Motor neuron (in vitro differentiated cells): ENCODE measurements around the gene DDI2. TPM values are rescaled to one million over a fixed set of nuclear protein-coding genes. Genes with fewer than 3 reads are reported as not detected.
A peak's percentile ranks its signal among the peaks of the same experiment; 100 is the strongest.
"Not testable (repeated sequence)": the region's sequence is repeated elsewhere in the genome, so short reads cannot be mapped to it uniquely, and the experiment has no call there.

Source experiments
- ATAC-seq, 8 experiments: fragments of 200-7000 bp; cut with Tn5 transposase; replicated peaks in 6 of 8; 2 replicates each; pipeline ENCODE4 v1.8.0; 2021; ENCODE audit warnings: mild to moderate bottlenecking in 8 of 8, moderate library complexity in 8 of 8
- H3K27ac ChIP-seq, 2 donors: fragments of 250-450 bp; sonication (Bioruptor Pico); 2 replicates each; pipeline ENCODE4 v1.9.0; 2021; ENCODE audit warnings: antibody characterized with exemption in 2 of 2, mild to moderate bottlenecking in 2 of 2, moderate library complexity in 1 of 2
- H3K4me1 ChIP-seq, 2 donors: fragments of 250-450 bp; sonication (Bioruptor Pico); replicated peaks in 1 of 2; 2 replicates each; pipeline ENCODE4 v1.6.1; 2021; ENCODE audit warnings: antibody characterized with exemption in 2 of 2, mild to moderate bottlenecking in 2 of 2, moderate library complexity in 1 of 2
- H3K4me3 ChIP-seq, 5 donors: fragments of 250-450 bp; sonication (Bioruptor Pico); 2 replicates each; pipeline ENCODE4 v1.9.0; 2021; ENCODE audit warnings: antibody characterized with exemption in 5 of 5, mild to moderate bottlenecking in 5 of 5, moderate library complexity in 4 of 5
- WGBS, 10 experiments: fragments of 450-650 bp; shearing (Covaris generic); methylation state at CpG; one replicate each; pipeline ENCODE4 v1.0.0; 2022; 5-methylcytosine and 5-hydroxymethylcytosine counted together
- in situ Hi-C, 9 experiments: fragments of 400-800 bp; cut with MboI; loops; one replicate each; pipeline ENCODE4 v1.15.0; 2021; ENCODE audit warnings: low sequenced_read_pairs in 9 of 9, low pct_unique_long_range_greater_than_20kb in 2 of 9; ENCODE audit not compliant: unreplicated experiment in 9 of 9
- total RNA-seq, 8 experiments: library from RNA; unstranded; fragments of 300-600 nt; gene quantifications; 2 replicates each; pipeline versions ENCODE4 v1.2.3 to v1.2.4, GENCODE V29; 2022

Gene DDI2
- total RNA-seq, 8 experiments from 2014 or later: 11.1 to 47.4 (median 17.0) TPM

DNA sequence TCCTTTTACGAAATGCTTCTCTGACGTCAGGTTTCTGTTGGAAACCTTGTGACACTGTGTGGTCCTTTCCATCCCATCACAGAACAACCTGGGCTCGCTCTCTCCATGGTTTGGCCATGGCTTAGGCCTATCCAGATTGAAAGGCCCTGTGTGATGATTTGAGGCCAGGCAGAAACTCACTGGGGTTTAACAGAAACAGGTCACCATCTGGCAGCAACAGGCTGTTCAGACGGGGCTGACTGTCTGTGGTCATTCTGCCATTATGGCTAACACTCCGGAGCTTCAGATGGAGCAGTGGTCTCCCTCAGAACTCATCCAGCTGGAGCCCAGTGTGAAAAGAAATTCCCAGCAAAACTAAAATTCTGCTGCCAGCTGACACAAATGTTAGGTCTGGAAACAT, 76.1 kb downstream of the DDI2 start:
- in situ Hi-C loops: no loop called here
- ATAC-seq: no peak
- H3K27ac ChIP-seq: no peak overlapping the region
- H3K4me3 ChIP-seq: no peak overlapping the region
- WGBS, 10 experiments: 57 to 93% (median 80%) methylated on average over 1 to 5 of the region's 5 CpGs; no CpG with 5 or more reads in 4 of the 10 experiments
- H3K4me1 ChIP-seq: no peaks in the 10 kb centered on the region

DNA sequence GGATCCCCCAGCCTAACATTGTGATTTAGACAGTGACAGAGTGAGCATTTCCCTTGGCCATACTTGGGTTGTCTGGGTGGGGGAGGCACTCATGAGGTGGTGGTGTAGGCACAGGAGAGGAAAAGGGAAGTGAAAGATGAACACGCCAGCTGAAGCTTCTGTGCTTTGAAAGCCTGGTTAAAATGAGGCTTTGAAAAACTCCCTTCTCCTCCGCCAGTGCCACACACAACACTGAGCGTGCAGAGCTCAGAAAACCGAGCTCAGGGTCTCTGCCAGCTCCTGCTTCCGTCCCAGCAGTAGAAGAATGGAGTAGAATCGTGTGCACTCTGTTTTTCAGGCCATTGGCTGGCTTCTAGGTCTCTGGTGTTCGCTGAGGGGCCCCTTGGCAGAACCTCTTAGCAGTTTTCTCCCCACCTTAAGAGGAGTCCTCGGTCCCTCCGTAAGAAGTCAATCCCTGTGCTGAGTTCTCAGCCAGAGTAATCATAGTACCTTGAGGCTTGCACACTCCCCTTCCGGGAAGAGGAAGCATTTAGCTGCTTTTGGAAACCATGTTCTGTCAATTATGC, 79.8 kb downstream of the DDI2 start:
- WGBS, 10 experiments: 0 to 92% (median 72%) methylated on average over 2 to 9 of the region's 10 CpGs

GRCh38 chr1:15698201-15698600, 80.9 kb downstream of the DDI2 start:
- no peaks in the 10 kb centered on the region for H3K4me1 ChIP-seq
- H3K27ac ChIP-seq: no peak overlapping the region
- no peak for ATAC-seq
- H3K4me3 ChIP-seq: no peak overlapping the region
- 90 to 100% (median 98%) methylated on average over 1 to 2 of the region's 2 CpGs; no CpG with 5 or more reads in 2 of the 10 experiments for WGBS, 10 experiments
- in situ Hi-C loops: no loop called here

More for the DNA sequence above, 79.8 kb downstream of the DDI2 start:
- no peak overlapping the region for H3K27ac ChIP-seq
- H3K4me1 ChIP-seq: no peaks in the 10 kb centered on the region
- peak in 1 of 8 experiments; percentile 37 for ATAC-seq
- in situ Hi-C loops: no loop called here
- no peak overlapping the region for H3K4me3 ChIP-seq

DNA sequence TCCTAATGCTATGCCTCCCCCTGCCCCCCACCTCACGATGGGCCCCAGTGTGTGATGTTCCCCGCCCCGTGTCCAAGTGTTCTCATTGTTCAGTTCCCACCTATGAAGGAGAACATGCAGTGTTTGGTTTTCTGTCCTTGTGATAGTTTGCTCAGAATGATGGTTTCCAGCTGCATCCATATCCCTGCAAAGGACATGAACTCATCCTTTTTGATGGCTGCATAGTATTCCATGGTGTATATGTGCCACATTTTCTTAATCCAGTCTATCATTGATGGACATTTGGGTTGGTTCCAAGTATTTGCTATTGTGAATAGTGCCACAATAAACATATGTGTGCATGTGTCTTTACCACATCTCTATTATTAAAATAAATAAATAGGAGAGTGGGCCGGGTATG, 82.1 kb downstream of the DDI2 start:
- H3K4me1 ChIP-seq, in situ Hi-C loops, H3K4me3 ChIP-seq, H3K27ac ChIP-seq, ATAC-seq: not testable (repeated sequence)
- 100% methylated on average over 1 to 4 of the region's 4 CpGs; no CpG with 5 or more reads in 7 of the 10 experiments for WGBS, 10 experiments

GRCh38 chr1:15700508-15700907, 83.2 kb downstream of the DDI2 start:
- peak in 1 of 8 experiments; percentile 77 for ATAC-seq
- H3K27ac ChIP-seq: no peak overlapping the region
- in situ Hi-C loops: no loop called here
- 0 to 100% (median 96%) methylated on average over 1 to 6 of the region's 6 CpGs; no CpG with 5 or more reads in 3 of the 10 experiments for WGBS, 10 experiments
- H3K4me3 ChIP-seq: no peak overlapping the region
- H3K4me1 ChIP-seq: no peaks in the 10 kb centered on the region

DNA sequence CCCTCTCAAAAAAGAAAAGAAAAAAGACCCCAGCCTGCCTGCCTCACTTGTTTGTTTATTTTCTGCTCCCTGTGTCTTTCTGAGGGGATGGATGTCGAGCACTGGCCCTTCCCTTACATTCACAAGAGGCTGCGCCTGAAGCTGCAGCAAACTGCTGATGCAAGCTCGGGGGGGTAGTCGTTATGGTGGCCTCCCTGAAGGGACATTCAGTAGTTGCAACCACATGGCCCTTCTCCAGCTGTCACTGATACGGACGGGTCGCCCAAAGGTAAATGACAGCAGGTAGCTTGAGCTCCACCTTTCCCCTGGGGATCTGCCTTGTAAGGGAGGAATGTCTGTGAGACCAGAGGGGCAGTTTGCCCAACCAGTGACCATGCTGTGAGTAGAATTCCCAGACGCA, 84.5 kb downstream of the DDI2 start:
- no peak overlapping the region for H3K27ac ChIP-seq
- H3K4me1 ChIP-seq: no peaks in the 10 kb centered on the region
- in situ Hi-C loops: no loop called here
- no peak for ATAC-seq
- no peak overlapping the region for H3K4me3 ChIP-seq
- WGBS, 10 experiments: 73 to 100% (median 84%) methylated on average over 2 to 5 of the region's 8 CpGs; no CpG with 5 or more reads in 4 of the 10 experiments

DNA sequence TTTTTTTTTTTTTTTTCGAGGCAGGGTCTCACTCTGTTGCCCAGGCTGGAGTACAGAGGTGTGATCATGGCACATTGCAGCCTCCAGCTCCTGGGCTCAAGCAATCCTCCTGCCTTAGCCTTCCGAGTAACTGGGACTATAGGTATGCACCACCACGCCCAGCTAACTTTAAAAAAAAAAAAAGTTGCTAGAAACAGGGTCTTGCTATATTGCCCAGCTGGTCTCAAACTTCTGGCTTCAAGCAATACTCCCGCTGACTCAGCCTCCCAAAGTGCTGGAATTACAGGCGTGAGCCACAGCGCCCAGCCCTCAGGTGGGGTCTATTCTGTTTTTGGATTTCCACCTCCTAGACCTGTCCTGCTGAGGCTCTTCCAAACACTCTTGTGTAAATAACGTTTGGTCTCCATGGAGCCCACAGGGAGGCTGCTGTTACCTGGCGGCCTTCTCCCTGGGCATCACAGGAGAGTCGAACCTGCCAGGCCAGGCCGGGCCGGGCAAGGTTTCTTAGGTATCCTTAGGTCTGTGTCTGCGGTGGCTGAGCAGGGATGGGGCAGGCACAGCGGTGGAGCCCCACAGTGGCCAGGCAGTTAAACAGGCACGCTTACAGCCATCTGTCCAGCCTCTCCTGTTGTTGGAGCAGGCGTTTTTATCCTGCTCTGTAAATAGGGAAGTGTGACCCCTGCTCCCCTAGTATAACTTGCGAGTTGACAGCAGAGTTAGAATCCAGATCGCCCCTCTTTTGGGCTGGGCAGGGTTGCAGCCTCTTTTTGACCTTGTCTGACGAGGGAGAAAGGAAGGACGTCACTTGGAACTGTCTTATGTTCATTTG, 85.7 kb downstream of the DDI2 start:
- 33 to 86% (median 79%) methylated on average over 2 to 15 of the region's 19 CpGs; no CpG with 5 or more reads in 1 of the 10 experiments for WGBS, 10 experiments
- Histone ChIP-seq H3K27ac (no peak overlapping the region), H3K4me3 (no peak overlapping the region), H3K4me1 (no peaks in the 10 kb centered on the region)
- in situ Hi-C loops: no loop called here
- peak; percentile 17 to 64 (median 42) for ATAC-seq

- H3K4me3 ChIP-seq: no peak overlapping the region
- 0 to 65% (median 33%) methylated on average over 1 to 9 of the region's 9 CpGs; no CpG with 5 or more reads in 1 of the 10 experiments for WGBS, 10 experiments
- no peaks in the 10 kb centered on the region for H3K4me1 ChIP-seq
- no peak overlapping the region for H3K27ac ChIP-seq
- ATAC-seq: peak; percentile 82 to 99 (median 94)
- in situ Hi-C loops: no loop called here
Observed at GRCh38 chr1:15703562-15703961, 86.3 kb downstream of the DDI2 start.

DNA sequence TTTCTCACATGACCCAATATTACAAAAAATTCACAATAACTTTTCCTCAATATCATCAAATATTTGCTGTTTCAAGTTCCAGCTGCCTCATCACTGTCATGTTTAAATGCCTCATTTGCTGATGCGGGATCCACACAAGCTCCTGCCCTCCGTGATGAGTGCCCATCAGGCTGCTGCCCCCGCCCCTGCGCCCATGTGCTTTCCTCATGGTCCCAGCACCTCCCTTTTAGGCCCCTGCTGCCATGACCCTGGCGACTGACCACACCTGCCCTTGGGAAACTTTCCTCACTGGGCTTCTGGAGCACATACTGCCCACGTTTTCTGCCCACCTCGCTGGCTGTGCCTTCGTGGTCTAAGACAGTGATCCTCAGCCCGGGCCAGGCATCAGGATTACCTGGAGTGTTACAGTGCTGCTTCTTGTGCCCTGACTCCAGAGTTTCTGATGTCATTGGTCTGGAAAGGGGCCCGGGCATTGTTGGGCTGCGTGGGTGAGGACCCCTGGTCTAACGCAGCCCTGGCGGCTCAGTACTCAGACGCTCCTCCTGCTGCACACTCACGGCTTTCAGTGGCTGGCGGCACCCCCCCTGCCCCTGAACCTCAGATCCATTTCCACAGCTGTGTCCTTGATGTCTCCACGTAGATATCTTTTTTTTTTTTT, 87.4 kb downstream of the DDI2 start:
- H3K4me3 ChIP-seq: no peak overlapping the region
- no peaks in the 10 kb centered on the region for H3K4me1 ChIP-seq
- peak in 2 of 8 experiments; percentile 1 to 6 for ATAC-seq
- WGBS, 10 experiments: 20 to 100% (median 88%) methylated on average over 1 to 14 of the region's 17 CpGs
- in situ Hi-C loops: no loop called here
- H3K27ac ChIP-seq: no peak overlapping the region

DNA sequence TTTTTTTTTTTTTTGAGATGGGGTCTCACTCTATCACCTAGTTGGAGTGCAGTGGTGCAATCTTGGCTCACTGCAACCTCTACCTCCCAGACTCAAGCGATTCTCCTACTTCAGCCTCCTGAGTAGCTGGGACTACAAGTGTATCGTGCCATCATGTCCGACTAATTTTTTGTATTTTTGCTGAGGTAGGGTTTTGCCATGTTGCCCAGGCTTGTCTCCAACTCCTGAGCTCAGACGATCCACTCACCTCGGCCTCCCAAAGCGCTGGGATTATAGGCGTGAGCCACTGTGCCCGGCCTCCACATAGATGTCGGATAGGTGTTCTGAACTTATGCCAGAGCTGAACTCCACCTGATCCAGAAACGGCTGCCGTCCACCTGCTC, 87.9 kb downstream of the DDI2 start:
- H3K4me3 ChIP-seq: no peak overlapping the region
- no peak for ATAC-seq
- 64 to 100% (median 95%) methylated on average over 2 to 8 of the region's 11 CpGs for WGBS, 10 experiments
- in situ Hi-C loops: no loop called here
- no peaks in the 10 kb centered on the region for H3K4me1 ChIP-seq
- H3K27ac ChIP-seq: no peak overlapping the region

DNA sequence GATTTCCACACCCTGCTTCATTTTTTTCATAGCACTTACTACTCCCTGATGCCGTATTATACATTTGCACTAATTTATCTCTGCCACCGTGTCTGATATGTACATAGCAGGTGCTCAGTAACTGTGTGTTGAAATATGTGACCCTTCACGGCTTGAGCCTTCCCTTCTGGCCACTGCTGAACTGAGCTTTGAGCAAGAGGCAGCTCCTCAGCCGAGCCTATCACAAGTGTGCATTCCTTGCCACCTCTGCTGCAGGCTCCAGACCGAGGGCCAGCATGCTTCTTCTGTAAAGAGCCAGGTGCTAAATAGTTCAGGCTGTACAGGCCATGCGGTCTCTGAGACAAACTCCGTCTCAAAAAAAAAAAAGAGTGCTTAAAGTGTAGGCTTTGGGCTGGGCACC, 89.5 kb downstream of the DDI2 start:
- WGBS, 10 experiments: 70 to 96% (median 91%) methylated on average over 2 to 7 of the region's 7 CpGs

DNA sequence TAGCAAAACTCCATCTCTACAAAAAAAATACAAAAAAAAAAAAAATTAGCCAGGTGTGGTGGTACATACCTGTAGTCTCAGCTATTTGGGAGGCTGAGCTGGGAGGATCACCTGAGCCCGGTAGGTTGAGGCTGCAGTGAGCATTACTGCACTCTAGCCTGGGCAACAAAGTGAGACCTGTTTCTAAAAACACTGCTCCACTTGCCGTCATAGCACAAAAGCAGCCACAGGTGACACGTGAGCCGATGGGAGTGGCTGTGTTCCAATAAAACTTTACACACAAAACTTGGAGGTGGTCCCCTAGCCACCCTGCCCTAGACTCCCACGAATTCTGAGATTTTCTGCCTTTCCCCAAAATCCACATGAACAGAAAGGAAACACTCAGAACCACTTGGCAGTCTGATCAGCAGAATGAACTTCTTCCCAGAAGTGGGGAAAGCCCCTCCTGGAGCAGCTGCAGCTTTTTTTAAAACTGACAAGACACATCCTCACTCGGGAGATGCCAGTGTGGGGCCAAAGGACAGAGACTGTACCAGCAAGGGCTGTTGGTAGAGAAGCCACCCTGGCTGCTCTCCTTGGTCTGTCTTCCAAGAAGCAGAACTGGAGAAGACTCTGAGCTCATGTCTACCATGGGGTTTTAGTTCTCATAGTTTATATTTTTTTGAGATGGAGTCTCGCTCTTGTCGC, 90.1 kb downstream of the DDI2 start:
- H3K27ac ChIP-seq: no peak overlapping the region
- ATAC-seq: no peak
- no peaks in the 10 kb centered on the region for H3K4me1 ChIP-seq
- in situ Hi-C loops: no loop called here
- 80 to 97% (median 85%) methylated on average over 1 to 8 of the region's 8 CpGs; no CpG with 5 or more reads in 2 of the 10 experiments for WGBS, 10 experiments
- H3K4me3 ChIP-seq: no peak overlapping the region

More for the DNA sequence above, 89.5 kb downstream of the DDI2 start:
- in situ Hi-C loops: no loop called here
- Histone ChIP-seq H3K4me1 (no peaks in the 10 kb centered on the region), H3K4me3 (no peak overlapping the region), H3K27ac (no peak overlapping the region)
- no peak for ATAC-seq
